Right lobe of liver (tissue), 6 donors: Measurements from ENCODE around the gene LANCL2. TPM values are rescaled to one million over a fixed set of nuclear protein-coding genes. Genes with fewer than 3 reads are reported as not detected.

Experiments used
- ATAC-seq, 4 donors: fragments of 200-7000 bp; cut with Tn5 transposase; one replicate each; pipeline ENCODE4 v1.9.1; 2020; ENCODE audit warnings: mild to moderate bottlenecking in 4 of 4, moderate library complexity in 4 of 4
- DNase-seq, 3 donors: peaks; one replicate each; pipeline ENCODE4 v3.0.0-alpha.2; 2020
- H3K27ac ChIP-seq, 3 donors: fragments of 200-600 bp; one replicate each; pipeline ENCODE4 v1.8.0; 2022
- H3K27me3 ChIP-seq, 2 donors: fragments of 200-600 bp; one replicate each; pipeline ENCODE4 v1.8.0; 2022
- H3K36me3 ChIP-seq, 4 donors: fragments of 200-600 bp; sonication (generic) in 1 of 4; one replicate each; pipeline versions ENCODE4 v1.5.1 to v1.8.0; 2017 to 2022; ENCODE audit warnings: control low read depth in 1 of 4
- H3K4me1 ChIP-seq, 4 donors: fragments of 200-600 bp; sonication (generic) in 1 of 4; one replicate each; pipeline versions ENCODE4 v1.5.1 to v1.8.0; 2017 to 2022; ENCODE audit warnings: control low read depth in 1 of 4
- H3K4me3 ChIP-seq, 3 donors: fragments of 200-600 bp; one replicate each; pipeline ENCODE4 v1.8.0; 2022
- H3K9me3 ChIP-seq, 4 donors: fragments of 200-600 bp; sonication (generic) in 1 of 4; one replicate each; pipeline versions ENCODE4 v1.5.1 to v1.8.0; 2017 to 2022; ENCODE audit warnings: control low read depth in 1 of 4
- CTCF ChIP-seq, 4 donors: fragments of 200-600 bp in 3 of 4; fragments of 450-650 bp in 1 of 4; IDR thresholded peaks; one replicate each; pipeline versions ENCODE4 v1.5.1 to v1.8.0; 2016 to 2022; ENCODE audit warnings: antibody characterized with exemption in 4 of 4, mild to moderate bottlenecking in 2 of 4
- POLR2A ChIP-seq: fragments of 450-650 bp; IDR thresholded peaks from one replicate; pipeline ENCODE4 v1.6.1; 2017; ENCODE audit warnings: antibody characterized with exemption, mild to moderate bottlenecking
- WGBS: methylation state at CpG from one replicate; pipeline ENCODE4 v1.1.6; 2018; ENCODE audit warnings: low coverage, low lambda C conversion rate; ENCODE audit not compliant: insufficient coverage; ENCODE audit errors: missing lambda C conversion rate; 5-methylcytosine and 5-hydroxymethylcytosine counted together
- intact Hi-C, 2 donors: fragments of 100-400 bp; cut with DNase I; formaldehyde crosslinking; loops; one replicate each; pipeline versions ENCODE4 v1.11.2 to v1.14.1; 2022
- total RNA-seq, 6 experiments: library from RNA; depleted of rRNA in 2 of 6; stranded (reverse); fragments of >200 nt in 2 of 6; fragmentation: NEBNext Ultra II Directional in 3 of 6; extraction: Animal tissue kit (Norgen Biotek cat#: 25700) in 3 of 6; gene quantifications; one replicate each; pipeline versions ENCODE4 v1.1.0 to v1.2.4, GENCODE V29; 2016 to 2023
- donor health status: DM: no; HTN: yes; CAD: no.
- donor health status: DM: no; HTN: no; CAD: no.
- donor health status: DM: no; HTN: no; CAD: no.
- donor health status: DM: no; HTN: yes; CAD: no.
- donor health status: DM: no; HTN: yes; CAD: no.

Gene LANCL2
- total RNA-seq, 6 experiments from 2014 or later = 7.3 to 12.1 (median 8.3) TPM

GRCh38 chr7:55342216-55342871 is 22.8 kb upstream of the LANCL2 start:
- no peak for TF ChIP-seq CTCF (IDR thresholded peaks at IDR 0.05)
- no peak for TF ChIP-seq POLR2A
- H3K27ac ChIP-seq = no peak overlapping the region
- no peaks in the 10 kb centered on the region for H3K9me3 ChIP-seq
- peak in 1 of 4 donors; percentile 15 for ATAC-seq
- H3K4me3 ChIP-seq = no peak overlapping the region
- H3K27me3 ChIP-seq = no peaks in the 10 kb centered on the region
- no peaks in the 10 kb centered on the region for H3K4me1 ChIP-seq
- intact Hi-C loops = no loop called here
- no peak for DNase-seq
- WGBS = 30% methylated on average over 2 of the region's 27 CpGs
- no peaks in the 10 kb centered on the region for H3K36me3 ChIP-seq

- Histone ChIP-seq H3K9me3 (no peaks in the 10 kb centered on the region), H3K27ac (no peak overlapping the region), H3K36me3 (no peaks in the 10 kb centered on the region), H3K27me3 (no peaks in the 10 kb centered on the region), H3K4me3 (no peak overlapping the region), H3K4me1 (no peaks in the 10 kb centered on the region)
- whole genome bisulfite sequencing = 88% methylated on average over 11 of the region's 42 CpGs
- intact Hi-C loops = no loop called here
- TF ChIP-seq CTCF (IDR thresholded peaks at IDR 0.05) (no peak), POLR2A (no peak)
- ATAC-seq (no peak), DNase-seq (no peak)
These were observed 21.9 kb upstream of the LANCL2 start for GRCh38 chr7:55343002-55343781.

GRCh38 chr7:55343860-55344606 is 21.1 kb upstream of the LANCL2 start:
- TF ChIP-seq CTCF (IDR thresholded peaks at IDR 0.05) (no peak), POLR2A (no peak)
- peak in 1 of 4 donors; percentile 18 for ATAC-seq
- intact Hi-C loops = no loop called here
- no peaks in the 10 kb centered on the region for H3K27me3 ChIP-seq
- no peaks in the 10 kb centered on the region for H3K36me3 ChIP-seq
- no peak overlapping the region for H3K27ac ChIP-seq
- H3K4me1 ChIP-seq = no peaks in the 10 kb centered on the region
- DNase-seq = no peak
- 98% methylated on average over 12 of the region's 47 CpGs for WGBS
- H3K4me3 ChIP-seq = no peak overlapping the region
- no peaks in the 10 kb centered on the region for H3K9me3 ChIP-seq

GRCh38 chr7:55344840-55345239 is 20.3 kb upstream of the LANCL2 start:
- TF ChIP-seq POLR2A = no peak
- no peak for TF ChIP-seq CTCF (IDR thresholded peaks at IDR 0.05)
- ATAC-seq = peak in 1 of 4 donors; percentile 18
- WGBS = 70% methylated on average over 2 of the region's 46 CpGs
- H3K4me3 ChIP-seq = no peak overlapping the region
- H3K27me3 ChIP-seq = no peaks in the 10 kb centered on the region
- no peaks in the 10 kb centered on the region for H3K36me3 ChIP-seq
- H3K9me3 ChIP-seq = no peaks in the 10 kb centered on the region
- no peak overlapping the region for H3K27ac ChIP-seq
- intact Hi-C loops = no loop called here
- peak in 1 of 3 donors; percentile 17 for DNase-seq
- H3K4me1 ChIP-seq = no peaks in the 10 kb centered on the region
